Glutamatergic neuron (in vitro differentiated cells): Measurements from ENCODE around the gene RSAD2. TPM values are rescaled to one million over a fixed set of nuclear protein-coding genes. Genes with fewer than 3 reads are reported as not detected.
"Not testable (repeated sequence)": the region's sequence is repeated elsewhere in the genome, so short reads cannot be mapped to it uniquely, and the experiment has no call there.

Experiments
- DNase-seq: peaks from one replicate; pipeline ENCODE4 v3.0.0; 2022
- H3K27ac Mint-ChIP-seq: one replicate; pipeline ENCODE4 v1.8.0; 2020; ENCODE audit warnings: mild to moderate bottlenecking, mixed read lengths, inconsistent platforms; ENCODE audit not compliant: unreplicated experiment
- H3K27me3 Mint-ChIP-seq: one replicate; pipeline ENCODE4 v1.8.0; 2020; ENCODE audit warnings: mild to moderate bottlenecking, moderate library complexity, mixed read lengths, inconsistent platforms; ENCODE audit not compliant: unreplicated experiment
- H3K36me3 Mint-ChIP-seq: one replicate; pipeline ENCODE4 v1.8.0; 2020; ENCODE audit warnings: mild to moderate bottlenecking, mixed read lengths, inconsistent platforms; ENCODE audit not compliant: unreplicated experiment
- H3K4me1 Mint-ChIP-seq: one replicate; pipeline ENCODE4 v1.8.0; 2020; ENCODE audit warnings: mild to moderate bottlenecking, low read depth, mixed read lengths, inconsistent platforms; ENCODE audit not compliant: unreplicated experiment
- H3K4me3 Mint-ChIP-seq: one replicate; pipeline ENCODE4 v1.8.0; 2020; ENCODE audit warnings: mild to moderate bottlenecking, mixed read lengths, inconsistent platforms; ENCODE audit not compliant: unreplicated experiment
- H3K9me3 Mint-ChIP-seq: one replicate; pipeline ENCODE4 v1.8.0; 2020; ENCODE audit warnings: mild to moderate bottlenecking, moderate library complexity, mixed read lengths, inconsistent platforms; ENCODE audit not compliant: unreplicated experiment
- CTCF ChIP-seq: fragments of 200-600 bp; sonication (generic); IDR thresholded peaks from one replicate; pipeline ENCODE4 v1.5.0; 2021; ENCODE audit not compliant: partially characterized antibody, unreplicated experiment
- total RNA-seq: library from RNA; stranded (reverse); fragmentation: NEBNext Ultra II Directional; extraction: Animal tissue kit (Norgen Biotek cat#: 25700); gene quantifications from one replicate; pipeline ENCODE4 v1.2.1, GENCODE V29; 2021; ENCODE audit not compliant: unreplicated experiment

Gene RSAD2
- total RNA-seq, 1 donor from 2014 or later = not detected

- H3K9me3 Mint-ChIP-seq = peaks cover 5% of the 10 kb centered on the region
- H3K4me1 Mint-ChIP-seq = peaks cover 21% of the 10 kb centered on the region
- no peak for DNase-seq
- H3K36me3 Mint-ChIP-seq = peaks cover 5% of the 10 kb centered on the region
- no peak overlapping the region for H3K27ac Mint-ChIP-seq
- H3K27me3 Mint-ChIP-seq = no peaks in the 10 kb centered on the region
- TF ChIP-seq CTCF = no peak
- no peak overlapping the region for H3K4me3 Mint-ChIP-seq
Measured at GRCh38 chr2:6934345-6934744, 56.8 kb downstream of the RSAD2 start.

GRCh38 chr2:6934758-6935651 lies 57.4 kb downstream of the RSAD2 start:
- Mint-ChIP-seq H3K36me3 (peaks cover 5% of the 10 kb centered on the region), H3K4me3 (no peak overlapping the region), H3K27me3 (no peaks in the 10 kb centered on the region), H3K9me3 (peaks cover 5% of the 10 kb centered on the region), H3K27ac (no peak overlapping the region), H3K4me1 (peaks cover 21% of the 10 kb centered on the region)
- no peak for DNase-seq
- TF ChIP-seq CTCF = no peak

- H3K27me3 Mint-ChIP-seq, H3K4me3 Mint-ChIP-seq, H3K36me3 Mint-ChIP-seq, DNase-seq, H3K9me3 Mint-ChIP-seq, H3K27ac Mint-ChIP-seq: not testable (repeated sequence)
- H3K4me1 Mint-ChIP-seq = peaks cover 26% of the 10 kb centered on the region
Measured at GRCh38 chr2:6935652-6936020, 58.1 kb downstream of the RSAD2 start.

GRCh38 chr2:6937157-6937556 lies 59.6 kb downstream of the RSAD2 start:
- DNase-seq = no peak
- Mint-ChIP-seq H3K36me3 (peaks cover 15% of the 10 kb centered on the region), H3K27me3 (no peaks in the 10 kb centered on the region), H3K27ac (no peak overlapping the region), H3K4me1 (peaks cover 32% of the 10 kb centered on the region), H3K4me3 (no peak overlapping the region), H3K9me3 (peaks cover 7% of the 10 kb centered on the region)
- TF ChIP-seq CTCF = no peak

- H3K9me3 Mint-ChIP-seq = peaks cover 7% of the 10 kb centered on the region
- H3K27ac Mint-ChIP-seq = no peak overlapping the region
- no peak for DNase-seq
- H3K27me3 Mint-ChIP-seq = no peaks in the 10 kb centered on the region
- H3K4me3 Mint-ChIP-seq = no peak overlapping the region
- peaks cover 32% of the 10 kb centered on the region for H3K4me1 Mint-ChIP-seq
- peaks cover 19% of the 10 kb centered on the region for H3K36me3 Mint-ChIP-seq
- TF ChIP-seq CTCF = no peak
Measured at GRCh38 chr2:6937582-6937981, 60.0 kb downstream of the RSAD2 start.
